Measurements from ENCODE around the gene TMEM79.

TMEM79 gene, protein sequence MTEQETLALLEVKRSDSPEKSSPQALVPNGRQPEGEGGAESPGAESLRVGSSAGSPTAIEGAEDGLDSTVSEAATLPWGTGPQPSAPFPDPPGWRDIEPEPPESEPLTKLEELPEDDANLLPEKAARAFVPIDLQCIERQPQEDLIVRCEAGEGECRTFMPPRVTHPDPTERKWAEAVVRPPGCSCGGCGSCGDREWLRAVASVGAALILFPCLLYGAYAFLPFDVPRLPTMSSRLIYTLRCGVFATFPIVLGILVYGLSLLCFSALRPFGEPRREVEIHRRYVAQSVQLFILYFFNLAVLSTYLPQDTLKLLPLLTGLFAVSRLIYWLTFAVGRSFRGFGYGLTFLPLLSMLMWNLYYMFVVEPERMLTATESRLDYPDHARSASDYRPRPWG

DNA sequence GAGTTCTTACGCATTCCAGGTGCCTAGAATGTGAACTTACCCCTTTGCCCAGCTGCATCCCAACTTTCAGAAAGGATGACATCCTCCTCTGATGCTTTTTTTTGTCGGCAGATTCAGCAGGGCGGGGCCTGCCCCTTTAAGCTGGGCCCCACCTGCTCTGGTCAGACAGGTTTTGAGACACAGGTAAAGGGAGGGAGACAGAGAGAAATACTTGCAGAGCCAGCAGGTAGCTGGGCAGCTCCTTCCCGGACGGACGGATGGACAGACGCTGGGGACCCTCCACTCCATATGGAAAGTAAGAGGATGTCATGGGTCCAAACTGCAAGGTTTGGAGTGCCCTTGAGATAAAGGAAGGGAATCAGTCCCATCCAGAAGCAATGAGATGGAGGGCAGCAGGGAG lies at the start of gene TMEM79:
TMEM79 (plus strand) TSS at position 214 of the 400 bp plus-strand sequence. CDS start 902 bp downstream, outside the sequence.
- no peaks in the 10 kb centered on the region for H3K27me3 Mint-ChIP-seq
- H3K4me3 Mint-ChIP-seq, result peak within 1 kb of the TSS; percentile 96
- H3K9me3 Mint-ChIP-seq, result no peaks in the 10 kb centered on the region
- peak within 1 kb of the TSS; percentile 98 for H3K27ac Mint-ChIP-seq
- peaks cover 46% of the 10 kb centered on the region for H3K4me1 Mint-ChIP-seq (ENCODE audit: low read depth)
- H3K36me3 Mint-ChIP-seq (ENCODE audit: low read depth), result peaks cover 37% of the 10 kb centered on the region

DNA sequence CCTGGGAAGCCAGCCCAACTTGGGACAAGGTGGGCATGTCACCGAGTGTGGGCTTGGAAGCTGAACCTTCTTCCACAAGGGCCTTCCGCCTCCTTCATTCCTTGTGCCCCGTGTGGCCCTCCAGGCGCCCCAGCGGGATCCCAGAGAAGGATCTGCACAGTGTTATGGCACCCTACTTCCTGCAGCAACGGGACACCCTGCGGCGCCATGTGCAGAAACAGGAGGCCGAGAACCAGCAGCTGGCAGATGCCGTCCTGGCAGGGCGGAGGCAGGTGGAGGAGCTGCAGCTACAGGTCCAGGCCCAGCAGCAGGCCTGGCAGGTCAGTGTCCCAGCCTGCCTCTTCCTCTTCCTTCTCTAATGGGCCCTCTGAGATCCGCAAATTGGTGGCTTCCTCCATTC lies 48.0 kb upstream of the TMEM79 start:
- Mint-ChIP-seq H3K9me3 (no peaks in the 10 kb centered on the region), H3K27me3 (no peaks in the 10 kb centered on the region), H3K27ac (no peak overlapping the region), H3K36me3 (ENCODE audit: low read depth) (peaks cover 57% of the 10 kb centered on the region), H3K4me3 (no peak overlapping the region), H3K4me1 (ENCODE audit: low read depth) (peaks cover 13% of the 10 kb centered on the region)

- Mint-ChIP-seq H3K27me3 (no peaks in the 10 kb centered on the region), H3K36me3 (ENCODE audit: low read depth) (peaks cover 57% of the 10 kb centered on the region), H3K27ac (peak overlapping the region; percentile 79), H3K4me1 (ENCODE audit: low read depth) (peaks cover 13% of the 10 kb centered on the region), H3K4me3 (no peak overlapping the region), H3K9me3 (no peaks in the 10 kb centered on the region)
Measured at GRCh38 chr1:156238248-156238647, 45.9 kb upstream of the TMEM79 start.

DNA sequence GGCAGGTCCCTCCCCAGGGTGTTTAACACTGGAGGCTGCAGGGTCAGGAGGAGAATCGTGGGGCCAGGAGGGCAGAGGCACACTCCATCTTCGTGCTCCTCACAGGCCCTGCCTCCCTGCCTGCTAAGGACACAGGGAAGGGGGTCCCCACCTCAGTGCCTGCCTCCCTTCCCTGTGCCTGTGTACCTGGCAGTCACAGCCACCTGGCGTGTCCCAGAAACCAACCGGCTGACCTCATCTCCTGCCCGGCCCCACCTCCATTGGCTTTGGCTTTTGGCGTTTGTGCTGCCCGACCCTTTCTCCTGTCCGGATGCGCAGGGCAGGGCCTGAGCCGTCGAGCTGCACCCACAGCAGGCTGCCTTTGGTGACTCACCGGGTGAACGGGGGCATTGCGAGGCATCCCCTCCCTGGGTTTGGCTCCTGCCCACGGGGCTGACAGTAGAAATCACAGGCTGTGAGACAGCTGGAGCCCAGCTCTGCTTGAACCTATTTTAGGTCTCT lies 42.8 kb upstream of the TMEM79 start:
- Mint-ChIP-seq H3K27me3 (no peaks in the 10 kb centered on the region), H3K9me3 (no peaks in the 10 kb centered on the region), H3K4me3 (no peak overlapping the region), H3K27ac (peak overlapping the region; percentile 15), H3K36me3 (ENCODE audit: low read depth) (peaks cover 42% of the 10 kb centered on the region), H3K4me1 (ENCODE audit: low read depth) (peaks cover 33% of the 10 kb centered on the region)

- peak within 1 kb of the TSS; percentile 36 for H3K27ac Mint-ChIP-seq
- H3K36me3 Mint-ChIP-seq (ENCODE audit: low read depth), result peaks cover 37% of the 10 kb centered on the region
- H3K4me3 Mint-ChIP-seq, result no peak within 1 kb of the TSS
- no peaks in the 10 kb centered on the region for H3K27me3 Mint-ChIP-seq
- peaks cover 33% of the 10 kb centered on the region for H3K4me1 Mint-ChIP-seq (ENCODE audit: low read depth)
- H3K9me3 Mint-ChIP-seq, result no peaks in the 10 kb centered on the region
Measured at GRCh38 chr1:156241926-156242325, 42.2 kb upstream of the TMEM79 start, which contains the start of gene BGLAP. TSS of gene BGLAP (plus strand) at chr1:156242184. CDS start at chr1:156242232, 48 bp downstream.

DNA sequence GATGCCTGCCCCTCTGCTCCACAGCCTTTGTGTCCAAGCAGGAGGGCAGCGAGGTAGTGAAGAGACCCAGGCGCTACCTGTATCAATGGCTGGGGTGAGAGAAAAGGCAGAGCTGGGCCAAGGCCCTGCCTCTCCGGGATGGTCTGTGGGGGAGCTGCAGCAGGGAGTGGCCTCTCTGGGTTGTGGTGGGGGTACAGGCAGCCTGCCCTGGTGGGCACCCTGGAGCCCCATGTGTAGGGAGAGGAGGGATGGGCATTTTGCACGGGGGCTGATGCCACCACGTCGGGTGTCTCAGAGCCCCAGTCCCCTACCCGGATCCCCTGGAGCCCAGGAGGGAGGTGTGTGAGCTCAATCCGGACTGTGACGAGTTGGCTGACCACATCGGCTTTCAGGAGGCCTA lies 41.4 kb upstream of the TMEM79 start:
- Mint-ChIP-seq H3K27me3 (no peaks in the 10 kb centered on the region), H3K27ac (no peak overlapping the region), H3K4me1 (ENCODE audit: low read depth) (peaks cover 31% of the 10 kb centered on the region), H3K36me3 (ENCODE audit: low read depth) (peaks cover 29% of the 10 kb centered on the region), H3K9me3 (no peaks in the 10 kb centered on the region), H3K4me3 (no peak overlapping the region)

DNA sequence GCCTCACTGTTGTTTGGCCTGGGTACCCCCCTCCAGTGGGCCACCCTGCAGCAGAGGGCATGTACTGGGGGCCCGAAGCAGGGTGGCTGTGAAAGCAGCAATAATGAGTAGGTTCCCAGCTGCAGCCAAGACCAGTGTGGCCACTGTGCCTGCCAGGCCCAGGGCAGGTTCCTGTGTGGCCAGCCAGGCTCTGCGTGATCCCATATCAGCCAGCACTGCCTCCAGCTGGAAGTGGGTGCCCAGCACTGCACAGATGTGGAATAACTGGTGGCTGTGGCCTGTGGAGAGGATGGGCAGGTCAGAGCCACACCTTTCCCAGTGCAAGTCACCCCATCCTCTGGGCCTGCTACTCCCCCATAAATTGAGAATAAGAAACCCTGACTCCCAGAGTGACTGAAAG lies 40.0 kb upstream of the TMEM79 start:
- Mint-ChIP-seq H3K27me3 (no peaks in the 10 kb centered on the region), H3K9me3 (no peaks in the 10 kb centered on the region), H3K36me3 (ENCODE audit: low read depth) (peaks cover 17% of the 10 kb centered on the region), H3K4me3 (no peak overlapping the region), H3K4me1 (ENCODE audit: low read depth) (peaks cover 20% of the 10 kb centered on the region), H3K27ac (no peak overlapping the region)

DNA sequence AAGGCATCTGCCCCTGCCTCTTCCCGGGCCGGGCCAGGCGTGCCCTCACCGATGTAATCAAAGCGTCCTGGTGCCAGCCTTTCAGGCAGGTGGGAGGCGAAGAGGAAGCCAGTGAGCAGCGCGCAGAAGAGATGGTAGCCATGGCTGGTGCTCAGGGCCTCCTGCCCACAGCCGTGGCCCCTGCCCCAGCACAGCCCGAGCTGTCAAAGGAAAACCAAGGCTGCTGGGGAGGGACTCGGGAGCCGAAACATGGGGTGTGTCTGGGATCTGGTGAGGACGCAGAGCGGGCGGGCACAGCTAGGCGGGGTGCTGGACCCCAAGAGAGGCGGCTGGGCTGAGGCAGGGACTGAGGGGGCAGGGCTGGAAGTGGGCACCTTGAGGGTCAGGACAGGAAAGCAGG lies 39.4 kb upstream of the TMEM79 start:
- Mint-ChIP-seq H3K27ac (peak overlapping the region; percentile 74), H3K9me3 (no peaks in the 10 kb centered on the region), H3K27me3 (no peaks in the 10 kb centered on the region), H3K4me3 (no peak overlapping the region), H3K36me3 (ENCODE audit: low read depth) (peaks cover 14% of the 10 kb centered on the region), H3K4me1 (ENCODE audit: low read depth) (peaks cover 20% of the 10 kb centered on the region)

DNA sequence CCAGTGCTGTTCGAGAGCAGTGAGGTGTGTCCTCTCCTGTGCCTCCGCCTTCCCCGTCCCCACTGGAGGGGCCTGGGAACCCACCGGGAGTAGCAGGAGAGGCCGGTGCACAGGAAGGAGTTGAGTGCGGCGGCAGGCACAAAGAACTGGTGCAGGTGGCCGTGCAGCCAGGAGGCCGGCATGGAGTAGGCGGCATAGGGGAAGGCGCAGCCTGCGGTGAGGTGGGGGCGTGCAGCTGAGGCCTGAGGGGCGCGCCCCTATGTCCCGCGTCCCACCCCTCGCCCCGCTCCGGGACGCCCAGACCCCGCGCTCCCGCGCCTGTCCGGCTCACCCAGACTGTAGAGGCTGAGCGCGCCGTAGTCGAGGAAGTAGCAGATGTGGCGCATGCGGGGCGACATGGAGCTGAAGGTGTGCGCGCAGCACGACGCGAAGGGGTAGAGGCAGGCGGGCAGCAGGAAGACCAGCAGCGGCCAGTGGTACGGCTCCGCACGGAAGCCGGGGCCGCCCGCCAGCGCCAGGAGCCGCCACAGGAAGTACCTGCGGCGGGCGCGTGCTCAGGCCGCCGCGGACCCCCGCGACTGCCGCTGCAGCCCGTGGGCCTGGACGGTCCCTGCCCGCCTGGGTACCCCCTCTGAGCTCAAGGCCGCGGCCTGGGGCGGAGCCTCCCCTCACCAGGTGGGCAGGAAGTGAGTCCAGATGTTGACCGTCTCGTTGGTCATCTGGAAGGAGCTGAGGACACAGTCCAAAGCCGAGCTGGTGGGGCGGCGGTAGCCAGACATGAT lies 38.5 kb upstream of the TMEM79 start:
- H3K4me3 Mint-ChIP-seq, result peak overlapping the region; percentile 75
- peak overlapping the region; percentile 74 for H3K27ac Mint-ChIP-seq
- peaks cover 20% of the 10 kb centered on the region for H3K4me1 Mint-ChIP-seq (ENCODE audit: low read depth)
- H3K9me3 Mint-ChIP-seq, result no peaks in the 10 kb centered on the region
- no peaks in the 10 kb centered on the region for H3K27me3 Mint-ChIP-seq
- H3K36me3 Mint-ChIP-seq (ENCODE audit: low read depth), result peaks cover 15% of the 10 kb centered on the region

GRCh38 chr1:156246241-156246780 lies 37.8 kb upstream of the TMEM79 start:
- Mint-ChIP-seq H3K36me3 (ENCODE audit: low read depth) (peaks cover 11% of the 10 kb centered on the region), H3K27me3 (no peaks in the 10 kb centered on the region), H3K27ac (peak overlapping the region; percentile 6), H3K4me3 (peak overlapping the region; percentile 19), H3K4me1 (ENCODE audit: low read depth) (peaks cover 20% of the 10 kb centered on the region), H3K9me3 (no peaks in the 10 kb centered on the region)

- Mint-ChIP-seq H3K36me3 (ENCODE audit: low read depth) (peaks cover 11% of the 10 kb centered on the region), H3K27me3 (no peaks in the 10 kb centered on the region), H3K27ac (no peak overlapping the region), H3K4me1 (ENCODE audit: low read depth) (peaks cover 20% of the 10 kb centered on the region), H3K4me3 (no peak overlapping the region), H3K9me3 (no peaks in the 10 kb centered on the region)
Measured at GRCh38 chr1:156246781-156247459, 37.2 kb upstream of the TMEM79 start.

DNA sequence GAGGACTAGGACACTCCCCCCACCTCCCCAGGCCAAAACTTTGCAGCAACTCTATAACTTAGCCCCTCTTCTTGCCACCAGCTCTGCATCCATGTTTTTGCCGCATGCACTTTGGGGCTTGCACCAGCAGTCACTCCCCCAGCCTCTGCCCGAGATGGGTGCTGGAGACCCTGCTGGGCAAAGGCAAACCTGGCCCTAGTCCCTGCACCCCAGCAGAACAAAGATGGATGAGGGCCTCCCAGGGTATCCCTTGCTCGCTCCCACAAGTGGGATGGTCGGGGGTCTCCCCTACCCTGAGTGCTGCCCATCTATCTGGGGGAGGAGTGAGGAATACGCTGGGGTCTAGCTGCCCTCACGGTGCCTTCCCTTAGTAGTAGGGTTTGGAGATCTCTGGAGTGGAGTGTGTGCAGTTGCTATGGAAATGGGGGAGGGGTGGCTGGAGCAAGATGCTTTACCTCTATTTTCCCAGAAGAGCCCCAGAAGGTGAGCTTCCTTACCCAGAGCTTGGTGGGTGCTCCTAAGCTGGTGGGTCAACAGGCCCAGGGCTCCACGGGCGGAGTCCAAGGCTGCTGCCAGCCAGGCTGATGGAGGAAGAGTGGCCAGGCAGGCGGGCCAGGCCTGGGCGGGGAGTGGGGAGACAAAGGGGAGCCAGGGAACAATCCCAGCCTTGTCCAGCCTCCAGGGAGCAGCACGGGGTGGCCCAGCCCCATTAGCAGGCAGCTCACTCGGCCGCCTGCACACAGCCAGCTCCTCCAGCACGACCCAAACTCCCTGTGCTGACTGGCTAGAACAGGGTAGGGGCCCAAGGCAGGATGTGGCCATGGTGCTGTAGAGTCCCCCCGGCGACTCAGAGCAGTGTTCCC lies 36.4 kb upstream of the TMEM79 start, which contains the start of gene PAQR6:
PAQR6 (minus strand) TSS at position 597 of the 863 bp plus-strand sequence. CDS start 1,325 bp downstream, outside the sequence.
- peaks cover 20% of the 10 kb centered on the region for H3K4me1 Mint-ChIP-seq (ENCODE audit: low read depth)
- no peak within 1 kb of the TSS for H3K4me3 Mint-ChIP-seq
- H3K27ac Mint-ChIP-seq, result peak within 1 kb of the TSS; percentile 36

GRCh38 chr1:156248323-156248683 lies 35.8 kb upstream of the TMEM79 start:
- Mint-ChIP-seq H3K9me3 (no peaks in the 10 kb centered on the region), H3K27ac (no peak overlapping the region), H3K4me3 (no peak overlapping the region), H3K36me3 (ENCODE audit: low read depth) (peaks cover 25% of the 10 kb centered on the region), H3K4me1 (ENCODE audit: low read depth) (peaks cover 20% of the 10 kb centered on the region), H3K27me3 (no peaks in the 10 kb centered on the region)

More for the DNA sequence above, 36.4 kb upstream of the TMEM79 start, which contains the start of gene PAQR6:
- peaks cover 19% of the 10 kb centered on the region for H3K36me3 Mint-ChIP-seq (ENCODE audit: low read depth)
- no peaks in the 10 kb centered on the region for H3K27me3 Mint-ChIP-seq
- no peaks in the 10 kb centered on the region for H3K9me3 Mint-ChIP-seq
